IMR-90 (cell line): ENCODE data around the gene PARVB. TPM values are rescaled to one million over a fixed set of nuclear protein-coding genes. Genes with fewer than 3 reads are reported as not detected.

Source experiments
- ATAC-seq: fragments of 200-7000 bp; cut with Tn5 transposase; 2 replicates; pipeline ENCODE4 v1.9.1; 2020; ENCODE audit warnings: low read depth, mild to moderate bottlenecking, moderate library complexity
- BruUV-seq: library from RNA; stranded (reverse); fragments of 400-500 nt; replicated peaks from 2 replicates; lab custom pipeline; 2021; lab: Mats Ljungman, UMichigan
- CTCF ChIA-PET: fragments of 300-600 bp; formaldehyde crosslinking; extraction: SDS; loops from one replicate; lab custom pipeline; 2021; ENCODE audit warnings: antibody characterized with exemption; lab: Yijun Ruan, JAX
- POLR2A ChIA-PET: fragments of 300-600 bp; sonication (Branson Sonifier 250); formaldehyde crosslinking; loops from one replicate; lab custom pipeline; 2022; ENCODE audit warnings: antibody characterized with exemption; ENCODE audit not compliant: unreplicated experiment; lab: Charles Lee
- DNase-seq: peaks from one replicate; pipeline ENCODE4 v3.0.0; 2013
- H2AFZ ChIP-seq: replicated peaks from 2 replicates; pipeline ENCODE3; 2013; ENCODE audit warnings: low read length, mild to moderate bottlenecking; ENCODE audit not compliant: poor library complexity
- H2AK5ac ChIP-seq: 2 replicates; pipeline ENCODE4 v1.6.1; 2013; ENCODE audit warnings: low read depth, low read length, inconsistent platforms
- H2AK9ac ChIP-seq: replicated peaks from 2 replicates; pipeline ENCODE3; 2013; ENCODE audit warnings: mild to moderate bottlenecking, low read depth, low read length, moderate library complexity; ENCODE audit not compliant: poor library complexity
- H2BK120ac ChIP-seq: 2 replicates; pipeline ENCODE4 v1.6.1; 2013; ENCODE audit warnings: low read depth, low read length, inconsistent platforms
- H2BK15ac ChIP-seq: 3 replicates; pipeline ENCODE4 v1.6.1; 2013; ENCODE audit warnings: low read depth, low read length, inconsistent platforms
- H2BK20ac ChIP-seq: 2 replicates; pipeline ENCODE4 v1.6.1; 2013; ENCODE audit warnings: low read depth, mild to moderate bottlenecking, inconsistent platforms, low read length, moderate library complexity
- H2BK5ac ChIP-seq: 2 replicates; pipeline ENCODE4 v1.6.1; 2013; ENCODE audit warnings: mild to moderate bottlenecking, low read depth, low read length, inconsistent platforms; ENCODE audit not compliant: poor library complexity, severe bottlenecking
- H3K14ac ChIP-seq: replicated peaks from 2 replicates; pipeline ENCODE4 v1.6.1; 2013; ENCODE audit warnings: low read depth, low read length, inconsistent platforms
- H3K18ac ChIP-seq: 2 replicates; pipeline ENCODE4 v1.6.1; 2013; ENCODE audit warnings: low read depth, low read length, control low read depth
- H3K23ac ChIP-seq: 2 replicates; pipeline ENCODE4 v1.6.1; 2013; ENCODE audit warnings: low read depth, low read length, inconsistent platforms
- H3K27ac ChIP-seq: 2 replicates; pipeline ENCODE4 v1.5.1; 2013; ENCODE audit warnings: mild to moderate bottlenecking, control low read depth, low read length; ENCODE audit not compliant: insufficient read depth
- H3K27me3 ChIP-seq: 2 replicates; pipeline ENCODE4 v1.6.1; 2013; ENCODE audit warnings: low read length; ENCODE audit not compliant: control insufficient read depth, insufficient read depth
- H3K36me3 ChIP-seq: 2 replicates; pipeline ENCODE4 v1.6.1; 2013; ENCODE audit warnings: low read length, mixed read lengths; ENCODE audit not compliant: control insufficient read depth, insufficient read depth
- H3K4ac ChIP-seq: 2 replicates; pipeline ENCODE4 v1.6.1; 2013; ENCODE audit warnings: low read depth, low read length, inconsistent platforms
- H3K4me1 ChIP-seq: 2 replicates; pipeline ENCODE4 v1.6.1; 2013; ENCODE audit warnings: low read length, mixed read lengths; ENCODE audit not compliant: control insufficient read depth, insufficient read depth
- H3K4me2 ChIP-seq: 2 replicates; pipeline ENCODE4 v1.6.1; 2013; ENCODE audit warnings: low read depth, mild to moderate bottlenecking, control low read depth, low read length, moderate library complexity
- H3K4me3 ChIP-seq: 2 replicates; pipeline ENCODE4 v1.5.1; 2013; ENCODE audit warnings: low read depth, mild to moderate bottlenecking, control low read depth, low read length, moderate library complexity; ENCODE audit not compliant: insufficient read depth
- H3K56ac ChIP-seq: 2 replicates; pipeline ENCODE4 v1.6.1; 2013; ENCODE audit warnings: low read length, inconsistent platforms; ENCODE audit not compliant: insufficient read depth; ENCODE audit errors: extremely low read depth
- H3K79me1 ChIP-seq, 2 experiments: 2 replicates each; pipeline ENCODE4 v1.6.1; 2013; ENCODE audit warnings: low read length in 2 of 2, inconsistent platforms in 1 of 2, low read depth in 1 of 2
- H3K9ac ChIP-seq: 2 replicates; pipeline ENCODE4 v1.6.1; 2013; ENCODE audit warnings: low read depth, low read length, control low read depth
- H3K9me1 ChIP-seq: 2 replicates; pipeline ENCODE4 v1.6.1; 2013; ENCODE audit warnings: low read length, inconsistent platforms; ENCODE audit not compliant: insufficient read depth
- H3K9me3 ChIP-seq: 2 replicates; pipeline ENCODE4 v1.6.1; 2013; ENCODE audit warnings: low read length; ENCODE audit not compliant: control insufficient read depth, insufficient read depth
- H4K20me1 ChIP-seq: 2 replicates; pipeline ENCODE4 v1.6.1; 2013; ENCODE audit warnings: low read length, inconsistent platforms; ENCODE audit not compliant: insufficient read depth
- H4K5ac ChIP-seq: 2 replicates; pipeline ENCODE4 v1.6.1; 2013; ENCODE audit warnings: mild to moderate bottlenecking, low read depth, low read length, control low read depth
- H4K8ac ChIP-seq, 2 experiments: 2 replicates each; pipeline ENCODE4 v1.6.1; 2013; ENCODE audit warnings: low read depth in 2 of 2, low read length in 2 of 2, control low read depth in 1 of 2, inconsistent platforms in 1 of 2
- H4K91ac ChIP-seq: 2 replicates; pipeline ENCODE4 v1.6.1; 2013; ENCODE audit warnings: low read depth, low read length, inconsistent platforms; ENCODE audit not compliant: insufficient read depth
- BHLHE40 ChIP-seq: fragments of 150-350 bp; IDR thresholded peaks from 2 replicates; pipeline ENCODE4 v1.6.1; 2016; ENCODE audit warnings: mild to moderate bottlenecking, low read depth, low read length
- CEBPB ChIP-seq: IDR thresholded peaks from 2 replicates; pipeline ENCODE4 v1.6.1; 2012; ENCODE audit warnings: low read depth, low read length, improper control_type of control experiment
- CHD1 ChIP-seq: IDR thresholded peaks from 2 replicates; pipeline ENCODE4 v1.6.1; 2012; ENCODE audit warnings: low read depth, low read length, improper control_type of control experiment
- CTCF ChIP-seq: conservative IDR thresholded peaks from 2 replicates; pipeline ENCODE4 v1.5.1; 2012; ENCODE audit warnings: mild to moderate bottlenecking, low read depth, low read length, improper control_type of control experiment
- ELK1 ChIP-seq: fragments of 150-350 bp; IDR thresholded peaks from 2 replicates; pipeline ENCODE4 v1.6.1; 2016; ENCODE audit warnings: low read depth, mild to moderate bottlenecking, low read length, moderate library complexity, borderline replicate concordance
- FOS ChIP-seq: fragments of 150-350 bp; IDR thresholded peaks from 2 replicates; pipeline ENCODE4 v1.6.1; 2016; ENCODE audit warnings: low read depth, low read length
- MAFK ChIP-seq: IDR thresholded peaks from 2 replicates; pipeline ENCODE4 v1.6.1; 2012; ENCODE audit warnings: low read depth, low read length, improper control_type of control experiment
- MAZ ChIP-seq: IDR thresholded peaks from 2 replicates; pipeline ENCODE4 v1.6.1; 2012; ENCODE audit warnings: low read depth, mild to moderate bottlenecking, low read length, improper control_type of control experiment, moderate library complexity, borderline replicate concordance
- POLR2A ChIP-seq: IDR thresholded peaks from 2 replicates; pipeline ENCODE4 v1.6.1; 2012; ENCODE audit warnings: mild to moderate bottlenecking, low read depth, low read length
- RCOR1 ChIP-seq: IDR thresholded peaks from 2 replicates; pipeline ENCODE4 v1.6.1; 2012; ENCODE audit warnings: mild to moderate bottlenecking, low read length, improper control_type of control experiment; ENCODE audit not compliant: insufficient replicate concordance
- RFX5 ChIP-seq: IDR thresholded peaks from 2 replicates; pipeline ENCODE4 v1.8.0; 2012; ENCODE audit warnings: low read depth, mild to moderate bottlenecking, low read length, moderate library complexity
- SMC3 ChIP-seq: fragments of 150-350 bp; IDR thresholded peaks from 2 replicates; pipeline ENCODE4 v1.6.1; 2016; ENCODE audit warnings: low read depth, mild to moderate bottlenecking, antibody characterized with exemption, low read length, moderate library complexity
- USF2 ChIP-seq: fragments of 150-350 bp; IDR thresholded peaks from 2 replicates; pipeline ENCODE4 v1.6.1; 2017; ENCODE audit warnings: mild to moderate bottlenecking, antibody characterized with exemption, low read length, low read depth
- WGBS, 2 experiments: methylation state at CpG; one replicate each; pipeline versions ENCODE4 v1.1.5 to v1.1.7; 2013; ENCODE audit warnings: missing lambda C conversion rate in 2 of 2; ENCODE audit not compliant: insufficient read length in 1 of 2; ENCODE audit errors: extremely low coverage in 2 of 2; 5-methylcytosine and 5-hydroxymethylcytosine counted together
- dilution Hi-C: fragments of 300-500 bp; cut with HindIII; formaldehyde crosslinking; loops from one replicate; pipeline ENCODE4 v1.14.3; 2018; ENCODE audit warnings: low sequenced_read_pairs; ENCODE audit not compliant: unreplicated experiment
- in situ Hi-C: fragments of 300-500 bp; cut with MboI; formaldehyde crosslinking; loops from 3 replicates; pipeline ENCODE4 v1.14.3; 2019; ENCODE audit warnings: low sequenced_read_pairs, inconsistent platforms, mixed read lengths
- intact Hi-C: fragments of 100-400 bp; cut with micrococcal nuclease; formaldehyde crosslinking; loops from 2 replicates; pipeline ENCODE4 v1.10.0; 2022
- polyA plus RNA-seq, 3 experiments: library from polyadenylated mRNA; depleted of rRNA; stranded (reverse); fragments of >200 nt; gene quantifications; 2 replicates each; pipeline ENCODE4 v1.2.3, GENCODE V29; 2012; ENCODE audit warnings: low replicate concordance in 1 of 3
- total RNA-seq: library from RNA; depleted of rRNA; stranded (reverse); fragments of >200 nt; gene quantifications from 2 replicates; pipeline ENCODE4 v1.2.3, GENCODE V29; 2012

Gene PARVB
- total and polyA plus RNA-seq, 2 of the 4 experiments (the other 2 are of a cell fraction): 44.3 to 53.9 TPM

- WGBS, 2 experiments: 74% methylated on average over 3 of the region's 8 CpGs; no CpG with 5 or more reads in 1 of the 2 experiments
- dilution Hi-C loops: no loop called here
- H3K36me3 ChIP-seq: no peaks in the 10 kb centered on the region
- TF ChIP-seq BHLHE40 (no peak), RCOR1 (no peak), MAZ (no peak), FOS (no peak), CHD1 (no peak), POLR2A (no peak), CTCF (no peak), CEBPB (no peak), MAFK (no peak), SMC3 (no peak), ELK1 (no peak), RFX5 (no peak), USF2 (no peak)
- H3K4ac ChIP-seq: no peak overlapping the region
- H3K4me2 ChIP-seq: no peak overlapping the region
- no peak for ATAC-seq
- no peak overlapping the region for H4K91ac ChIP-seq
- no peak overlapping the region for H2BK15ac ChIP-seq
- no peak overlapping the region for H3K27ac ChIP-seq
- H4K8ac ChIP-seq: no peak overlapping the region
- POLR2A ChIA-PET: no interaction called here
- intact Hi-C loops: no loop called here
- BruUV-seq: no TSS peak
- H2BK120ac ChIP-seq: no peak overlapping the region
- no peaks in the 10 kb centered on the region for H3K9me3 ChIP-seq
- H3K4me3 ChIP-seq: no peak overlapping the region
- H3K9ac ChIP-seq: no peak overlapping the region
- peaks cover 13% of the 10 kb centered on the region for H3K27me3 ChIP-seq
- H3K56ac ChIP-seq: no peak overlapping the region
- no peak overlapping the region for H2BK5ac ChIP-seq
- no peak overlapping the region for H2BK20ac ChIP-seq
- no peak overlapping the region for H2AK5ac ChIP-seq
- peaks cover 4% of the 10 kb centered on the region; the same call in 1 of the 2 replicates for H3K9me1 ChIP-seq
- CTCF ChIA-PET: no interaction called here
- H3K14ac ChIP-seq: no peak overlapping the region
- H3K23ac ChIP-seq: no peak overlapping the region
- H3K4me1 ChIP-seq: no peaks in the 10 kb centered on the region
- H4K20me1 ChIP-seq: no peaks in the 10 kb centered on the region
- H3K79me1 ChIP-seq: no peaks in the 10 kb centered on the region
- H3K18ac ChIP-seq: no peak overlapping the region
- no peak for DNase-seq
- H2AFZ ChIP-seq: no peak overlapping the region
- no peak overlapping the region for H2AK9ac ChIP-seq
- no peak overlapping the region for H4K5ac ChIP-seq
- in situ Hi-C loops: no loop called here
Measured at GRCh38 chr22:44175676-44176075, 151.6 kb downstream of the PARVB start.
